GM10266 (cell line): ENCODE measurements around the gene CDH13.

Source experiments
- DNase-seq: peaks from one replicate; pipeline ENCODE4 v3.0.0; 2012; ENCODE audit errors: extremely low spot score
- TF ChIP-seq, protein P1 (sequence below): IDR thresholded peaks from 2 replicates; pipeline ENCODE4 v1.5.1; 2012; ENCODE audit warnings: mild to moderate bottlenecking, low read depth; ENCODE audit not compliant: control insufficient read depth, insufficient read depth; ENCODE audit errors: missing control alignments

Gene CDH13

GRCh38 chr16:82672676-82673075 is 45.9 kb downstream of the CDH13 start:
- DNase-seq: no peak
- TF ChIP-seq, protein P1, sequence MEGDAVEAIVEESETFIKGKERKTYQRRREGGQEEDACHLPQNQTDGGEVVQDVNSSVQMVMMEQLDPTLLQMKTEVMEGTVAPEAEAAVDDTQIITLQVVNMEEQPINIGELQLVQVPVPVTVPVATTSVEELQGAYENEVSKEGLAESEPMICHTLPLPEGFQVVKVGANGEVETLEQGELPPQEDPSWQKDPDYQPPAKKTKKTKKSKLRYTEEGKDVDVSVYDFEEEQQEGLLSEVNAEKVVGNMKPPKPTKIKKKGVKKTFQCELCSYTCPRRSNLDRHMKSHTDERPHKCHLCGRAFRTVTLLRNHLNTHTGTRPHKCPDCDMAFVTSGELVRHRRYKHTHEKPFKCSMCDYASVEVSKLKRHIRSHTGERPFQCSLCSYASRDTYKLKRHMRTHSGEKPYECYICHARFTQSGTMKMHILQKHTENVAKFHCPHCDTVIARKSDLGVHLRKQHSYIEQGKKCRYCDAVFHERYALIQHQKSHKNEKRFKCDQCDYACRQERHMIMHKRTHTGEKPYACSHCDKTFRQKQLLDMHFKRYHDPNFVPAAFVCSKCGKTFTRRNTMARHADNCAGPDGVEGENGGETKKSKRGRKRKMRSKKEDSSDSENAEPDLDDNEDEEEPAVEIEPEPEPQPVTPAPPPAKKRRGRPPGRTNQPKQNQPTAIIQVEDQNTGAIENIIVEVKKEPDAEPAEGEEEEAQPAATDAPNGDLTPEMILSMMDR: no peak

DNA sequence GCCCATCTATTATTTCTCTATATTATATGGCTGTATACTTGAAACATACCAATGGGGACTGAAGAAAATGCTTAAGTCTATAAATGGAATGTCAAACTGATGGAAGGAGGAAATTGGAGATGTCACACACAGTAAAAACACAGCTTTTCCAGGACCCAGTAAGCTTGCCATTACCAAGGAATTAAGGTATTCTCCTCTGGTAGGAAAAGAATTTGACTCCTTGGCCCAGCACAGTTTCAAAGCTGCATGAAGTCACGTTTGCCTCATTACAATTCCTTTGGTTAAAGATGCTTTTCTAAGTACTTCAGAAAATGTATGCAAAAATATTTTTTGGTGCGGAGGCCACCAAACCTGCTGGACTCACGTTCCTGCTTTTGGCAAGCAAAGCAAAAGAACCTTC is 48.5 kb downstream of the CDH13 start:
- TF ChIP-seq, protein P1: no peak
- DNase-seq: no peak

DNA sequence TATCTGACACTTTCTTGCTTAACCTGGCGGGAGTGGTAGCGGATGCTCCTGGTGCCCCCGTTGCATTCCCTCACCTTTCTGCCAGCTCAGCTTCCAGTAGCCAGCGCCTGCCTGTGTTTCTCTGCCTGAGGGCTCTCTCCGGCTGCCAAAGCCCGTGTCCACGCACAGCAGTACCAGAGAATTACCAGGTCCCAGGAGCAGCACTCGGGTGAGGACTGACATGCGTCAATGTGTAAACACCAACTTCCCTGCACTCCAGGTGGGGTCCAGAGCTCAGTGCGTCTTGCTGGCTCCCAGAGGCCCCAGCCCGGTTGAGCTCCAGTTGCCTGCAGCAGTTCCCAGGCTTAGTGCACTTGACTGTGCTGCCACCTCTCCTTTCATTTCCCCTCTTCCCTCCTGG is 54.8 kb downstream of the CDH13 start:
- TF ChIP-seq, protein P1: no peak
- no peak for DNase-seq

- TF ChIP-seq, protein P1: no peak
- DNase-seq: no peak
These were observed 56.0 kb downstream of the CDH13 start for GRCh38 chr16:82682767-82683166.

DNA sequence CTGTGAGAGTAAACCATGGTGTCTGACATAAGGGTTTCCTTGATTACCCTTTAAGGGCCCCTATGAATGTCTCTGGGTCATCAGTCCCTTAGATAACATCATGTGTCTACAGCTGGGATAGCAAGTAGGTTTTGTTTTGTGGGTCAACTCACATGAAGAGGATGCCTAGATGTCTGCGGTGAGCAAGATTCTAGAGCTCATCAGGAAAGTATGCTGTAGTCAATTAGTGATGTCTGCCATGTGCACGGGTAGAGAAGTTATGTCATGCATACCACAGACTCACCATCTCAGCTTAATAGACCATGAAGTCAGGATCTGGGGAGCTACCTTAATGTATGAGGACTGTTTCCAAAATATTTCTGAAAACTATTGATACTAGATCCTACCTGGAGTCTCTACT is 57.5 kb downstream of the CDH13 start:
- DNase-seq: no peak
- TF ChIP-seq, protein P1: no peak

- DNase-seq: no peak
- TF ChIP-seq, protein P1: no peak
These were observed 58.8 kb downstream of the CDH13 start for GRCh38 chr16:82685526-82685925.

- TF ChIP-seq, protein P1: no peak
- no peak for DNase-seq
These were observed 67.6 kb downstream of the CDH13 start for GRCh38 chr16:82694239-82694874.
